NCI-H345 treated with DMSO at 0.1 percent for 48 hours (cell line): ENCODE results near the gene DNAH9.

Experiments
- DNase-seq: peaks from one replicate; lab custom pipeline; 2025; ENCODE audit not compliant: unreplicated experiment; lab: John Stamatoyannopoulos, UW

DNAH9 gene

GRCh38 chr17:11589716-11590115 is 8.6 kb upstream of the DNAH9 start:
- no peak for DNase-seq

- DNase-seq, result no peak
Measured at GRCh38 chr17:11601661-11602060, 3.4 kb downstream of the DNAH9 start.

GRCh38 chr17:11608396-11608795 is 10.1 kb downstream of the DNAH9 start:
- peak; percentile 27 for DNase-seq

- no peak for DNase-seq
Measured at GRCh38 chr17:11610999-11611566, 12.8 kb downstream of the DNAH9 start.

- DNase-seq, result no peak
Measured at GRCh38 chr17:11612956-11613355, 14.7 kb downstream of the DNAH9 start.

GRCh38 chr17:11618861-11619566 is 20.7 kb downstream of the DNAH9 start:
- no peak for DNase-seq

- DNase-seq, result no peak
Measured at GRCh38 chr17:11622492-11622891, 24.2 kb downstream of the DNAH9 start.

- DNase-seq, result no peak
Measured at GRCh38 chr17:11624976-11625375, 26.7 kb downstream of the DNAH9 start.

GRCh38 chr17:11625878-11626277 is 27.6 kb downstream of the DNAH9 start:
- no peak for DNase-seq

GRCh38 chr17:11627301-11627940 is 29.2 kb downstream of the DNAH9 start:
- DNase-seq, result no peak

- DNase-seq, result no peak
Measured at GRCh38 chr17:11628374-11628773, 30.1 kb downstream of the DNAH9 start.

GRCh38 chr17:11628831-11629230 is 30.6 kb downstream of the DNAH9 start:
- no peak for DNase-seq

GRCh38 chr17:11636771-11637170 is 38.5 kb downstream of the DNAH9 start:
- no peak for DNase-seq

- DNase-seq, result no peak
Measured at GRCh38 chr17:11637796-11638195, 39.5 kb downstream of the DNAH9 start.

GRCh38 chr17:11638700-11639265 is 40.5 kb downstream of the DNAH9 start:
- no peak for DNase-seq

- DNase-seq, result no peak
Measured at GRCh38 chr17:11639736-11640462, 41.6 kb downstream of the DNAH9 start.

GRCh38 chr17:11640463-11640814 is 42.2 kb downstream of the DNAH9 start:
- no peak for DNase-seq

- no peak for DNase-seq
Measured at GRCh38 chr17:11641521-11642275, 43.4 kb downstream of the DNAH9 start.

- DNase-seq, result no peak
Measured at GRCh38 chr17:11642655-11643054, 44.4 kb downstream of the DNAH9 start.

- DNase-seq, result no peak
Measured at GRCh38 chr17:11643851-11644250, 45.6 kb downstream of the DNAH9 start.
